ENCODE results near the gene ZFAND3. TPM values are rescaled to one million over a fixed set of nuclear protein-coding genes. Genes with fewer than 3 reads are reported as not detected.

ZFAND3 gene
- total and polyA plus RNA-seq, 3 donors from 2014 or later, result 104 to 329 (median 109) TPM

Small RNAs within 50 kb of the gene (small RNA-seq; reads per million reads assigned to genes)
- gene RN7SL285P (0 reads per million in 2 donors), gene RNU1-87P (0 reads per million in 2 donors)

Other genes starting within 250 kb of the ZFAND3 start
- 10 to 100 TPM in 1 of 2 donors, 1 to 10 TPM in 1; 5.9 to 16.0 TPM for gene MDGA1, start 121.8 kb upstream of the ZFAND3 start, total RNA-seq
- 7.0 TPM for gene MDGA1, start 121.8 kb upstream of the ZFAND3 start, polyA plus RNA-seq (ENCODE audit: insufficient read depth, low read depth, low replicate concordance)

All from testis (tissue), 3 donors.